ENCODE measurements around the gene APBB2.

Gene APBB2

GRCh38 chr4:40963897-40964478 is 250.4 kb downstream of the APBB2 start:
- H3K27ac ChIP-seq (ENCODE audit: low read depth, low read length, poor library complexity, severe bottlenecking), result no peak overlapping the region
- no peaks in the 10 kb centered on the region for H3K27me3 ChIP-seq (ENCODE audit: insufficient read depth, low read length)
- H4K20me1 ChIP-seq (ENCODE audit: insufficient read depth, low read length), result no peaks in the 10 kb centered on the region

GRCh38 chr4:40962551-40963180 is 251.7 kb downstream of the APBB2 start:
- Histone ChIP-seq H3K79me2 (ENCODE audit: insufficient read depth, low read length) (no peaks in the 10 kb centered on the region), H3K9me3 (ENCODE audit: low read length) (no peaks in the 10 kb centered on the region), H3K36me3 (ENCODE audit: insufficient read depth, low read length) (no peaks in the 10 kb centered on the region), H4K20me1 (ENCODE audit: insufficient read depth, low read length) (no peaks in the 10 kb centered on the region), H3K27ac (ENCODE audit: low read depth, low read length, poor library complexity, severe bottlenecking) (no peak overlapping the region), H3K4me1 (ENCODE audit: insufficient read depth, low read length, severe bottlenecking) (no peaks in the 10 kb centered on the region), H3F3A (ENCODE audit: insufficient read depth, low read length) (no peaks in the 10 kb centered on the region), H3K9me2 (ENCODE audit: low read depth, low read length) (no peaks in the 10 kb centered on the region), H3K4me3 (ENCODE audit: low read depth, low read length, poor library complexity, severe bottlenecking) (no peak overlapping the region), H3K9ac (ENCODE audit: low read length) (no peak overlapping the region), H2AFZ (ENCODE audit: low read length) (no peak overlapping the region), H3K27me3 (ENCODE audit: insufficient read depth, low read length) (no peaks in the 10 kb centered on the region), H3K4me2 (ENCODE audit: low read length) (no peak overlapping the region)
- TF ChIP-seq CTCF (IDR thresholded peaks at IDR 0.05; ENCODE audit: low read length), result no peak
- no peak for TF ChIP-seq EZH2 (IDR thresholded peaks at IDR 0.05; ENCODE audit: borderline replicate concordance, low read length)

More at GRCh38 chr4:40963897-40964478, 250.4 kb downstream of the APBB2 start:
- no peak overlapping the region for H3K9ac ChIP-seq (ENCODE audit: low read length)
- TF ChIP-seq EZH2 (IDR thresholded peaks at IDR 0.05; ENCODE audit: borderline replicate concordance, low read length) (no peak), CTCF (IDR thresholded peaks at IDR 0.05; ENCODE audit: low read length) (no peak)
- H3K4me1 ChIP-seq (ENCODE audit: insufficient read depth, low read length, severe bottlenecking), result no peaks in the 10 kb centered on the region
- H3F3A ChIP-seq (ENCODE audit: insufficient read depth, low read length), result no peaks in the 10 kb centered on the region
- H3K79me2 ChIP-seq (ENCODE audit: insufficient read depth, low read length), result no peaks in the 10 kb centered on the region
- no peak overlapping the region for H3K4me2 ChIP-seq (ENCODE audit: low read length)
- H2AFZ ChIP-seq (ENCODE audit: low read length), result no peak overlapping the region
- no peaks in the 10 kb centered on the region for H3K9me2 ChIP-seq (ENCODE audit: low read depth, low read length)
- H3K4me3 ChIP-seq (ENCODE audit: low read depth, low read length, poor library complexity, severe bottlenecking), result no peak overlapping the region
- no peaks in the 10 kb centered on the region for H3K9me3 ChIP-seq (ENCODE audit: low read length)
- H3K36me3 ChIP-seq (ENCODE audit: insufficient read depth, low read length), result no peaks in the 10 kb centered on the region

GRCh38 chr4:40960941-40961340 is 253.4 kb downstream of the APBB2 start:
- Histone ChIP-seq H4K20me1 (ENCODE audit: insufficient read depth, low read length) (no peaks in the 10 kb centered on the region), H3K4me1 (ENCODE audit: insufficient read depth, low read length, severe bottlenecking) (no peaks in the 10 kb centered on the region), H2AFZ (ENCODE audit: low read length) (no peak overlapping the region), H3K27me3 (ENCODE audit: insufficient read depth, low read length) (no peaks in the 10 kb centered on the region), H3K4me3 (ENCODE audit: low read depth, low read length, poor library complexity, severe bottlenecking) (no peak overlapping the region), H3K36me3 (ENCODE audit: insufficient read depth, low read length) (no peaks in the 10 kb centered on the region), H3K4me2 (ENCODE audit: low read length) (no peak overlapping the region), H3F3A (ENCODE audit: insufficient read depth, low read length) (no peaks in the 10 kb centered on the region), H3K27ac (ENCODE audit: low read depth, low read length, poor library complexity, severe bottlenecking) (no peak overlapping the region), H3K79me2 (ENCODE audit: insufficient read depth, low read length) (no peaks in the 10 kb centered on the region), H3K9me3 (ENCODE audit: low read length) (no peaks in the 10 kb centered on the region), H3K9me2 (ENCODE audit: low read depth, low read length) (no peaks in the 10 kb centered on the region), H3K9ac (ENCODE audit: low read length) (no peak overlapping the region)
- TF ChIP-seq EZH2 (IDR thresholded peaks at IDR 0.05; ENCODE audit: borderline replicate concordance, low read length), result no peak
- TF ChIP-seq CTCF (IDR thresholded peaks at IDR 0.05; ENCODE audit: low read length), result no peak

Data from OCI-LY1 (cell line).